GM21529 (cell line): ENCODE data around the gene IZUMO4.
"Not testable (repeated sequence)": the region's sequence is repeated elsewhere in the genome, so short reads cannot be mapped to it uniquely, and the experiment has no call there.

Experiments used
- ATAC-seq: cut with Tn5 transposase; IDR thresholded peaks from one replicate; pipeline ENCODE4 v1.9.1; 2021; ENCODE audit not compliant: unreplicated experiment

Gene IZUMO4

DNA sequence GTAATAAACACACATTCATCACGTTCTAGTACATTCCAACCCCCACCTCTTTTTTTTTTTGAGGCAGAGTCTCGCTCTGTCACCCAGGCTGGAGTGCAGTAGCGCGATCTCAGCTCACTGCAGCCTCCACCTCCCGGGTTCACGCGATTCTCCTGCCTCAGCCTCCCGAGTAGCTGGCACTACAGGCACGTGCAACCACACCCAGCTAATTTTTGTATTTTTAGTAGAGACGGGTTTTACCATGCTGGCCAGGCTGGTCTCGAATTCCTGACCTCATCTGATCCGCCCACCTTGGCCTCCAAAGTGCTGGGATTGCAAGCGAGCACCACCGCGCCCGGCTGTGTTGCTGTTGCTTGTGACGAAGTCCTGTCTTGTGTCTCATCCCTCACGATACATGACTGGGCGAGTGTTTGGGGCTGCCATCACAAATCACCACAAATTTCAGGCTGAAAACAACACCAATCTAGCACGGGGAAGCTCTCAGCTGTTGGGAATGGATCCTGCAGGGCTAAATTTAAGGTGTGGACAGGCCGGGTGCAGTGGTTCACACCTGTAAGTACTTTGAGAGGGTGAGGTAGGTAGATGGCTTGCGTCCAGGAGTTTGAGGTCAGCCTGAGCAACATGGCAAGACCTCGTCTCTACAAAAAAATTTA lies 16.3 kb upstream of the IZUMO4 start:
- ATAC-seq = no peak

- ATAC-seq = no peak
Observed at GRCh38 chr19:2081873-2082810, 14.6 kb upstream of the IZUMO4 start.

DNA sequence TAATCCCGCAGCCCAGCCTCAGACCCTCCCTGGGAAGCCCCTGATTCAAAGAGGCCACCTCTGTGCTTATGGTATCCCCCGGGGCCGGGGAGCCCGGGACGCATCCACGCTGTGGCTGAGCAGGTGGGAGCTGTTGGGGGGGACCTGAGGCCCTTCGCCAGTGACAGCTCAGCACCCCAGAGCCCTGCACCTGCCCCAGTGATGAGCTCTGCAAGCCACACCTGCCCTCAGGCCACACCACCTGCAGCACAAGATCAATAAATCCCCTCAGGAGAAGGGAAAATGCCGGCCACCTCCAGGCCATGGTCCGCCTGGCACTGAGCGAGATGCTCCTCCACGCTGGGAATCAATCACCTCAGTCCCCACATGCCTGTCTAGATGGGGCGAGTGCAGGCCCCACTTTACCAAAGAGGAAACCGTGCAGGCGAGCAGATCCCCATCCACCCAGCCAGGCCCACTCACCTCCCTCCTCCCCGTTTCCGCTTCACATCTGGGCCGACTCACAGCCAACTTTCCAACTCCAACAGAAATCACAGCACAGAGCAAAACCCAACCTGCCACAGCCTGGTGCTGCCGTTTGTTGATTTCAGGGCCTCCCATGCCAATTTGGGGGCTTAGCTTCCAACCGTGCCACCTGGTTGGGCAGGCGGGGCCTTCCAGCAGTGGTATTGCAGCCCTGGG lies 13.4 kb upstream of the IZUMO4 start:
- no peak for ATAC-seq

- peak; percentile 36 for ATAC-seq
Observed at GRCh38 chr19:2084993-2085720, 11.6 kb upstream of the IZUMO4 start.

GRCh38 chr19:2086695-2087620 lies 9.8 kb upstream of the IZUMO4 start:
- not testable (repeated sequence) for ATAC-seq

DNA sequence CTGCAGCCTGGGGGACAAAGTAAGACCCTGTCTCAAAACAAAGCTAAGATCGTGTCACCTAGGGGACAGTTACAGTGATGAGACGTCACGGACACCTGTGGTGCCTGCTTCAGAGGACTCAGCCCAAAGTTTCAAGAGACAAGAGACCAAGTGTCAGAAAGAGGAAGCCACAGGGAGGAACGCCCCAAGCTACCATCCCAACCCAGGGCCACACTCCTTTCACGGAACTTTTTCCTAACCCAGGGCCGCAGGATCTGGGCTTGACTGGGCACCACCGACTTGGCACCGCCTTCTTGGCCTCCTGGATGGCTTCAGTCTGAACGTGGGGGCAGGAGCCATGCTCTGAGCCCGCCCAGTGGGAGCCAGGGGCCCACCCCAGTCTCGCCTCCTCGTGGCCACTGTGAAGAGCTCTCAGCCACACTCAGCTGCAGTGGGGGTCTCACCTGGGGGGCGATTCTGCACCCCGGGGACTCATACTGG lies 9.1 kb upstream of the IZUMO4 start:
- ATAC-seq = no peak

GRCh38 chr19:2089001-2089711 lies 7.6 kb upstream of the IZUMO4 start:
- no peak for ATAC-seq

DNA sequence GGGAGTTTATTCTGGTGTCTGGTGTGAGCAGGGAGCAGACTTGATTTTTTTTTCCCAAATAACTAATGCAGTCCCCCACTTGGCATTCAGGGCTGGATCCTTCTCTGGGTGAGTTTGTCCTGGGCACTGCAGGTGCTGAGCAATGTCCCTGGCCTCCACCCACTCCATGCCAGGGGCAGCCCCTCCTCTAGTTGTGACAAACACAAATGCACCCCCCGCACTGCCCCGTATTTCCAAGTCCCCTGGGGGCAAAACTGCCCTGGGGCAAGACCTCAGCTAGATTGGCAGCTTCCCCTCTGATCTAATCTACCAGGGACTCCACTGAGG lies 7.0 kb upstream of the IZUMO4 start:
- ATAC-seq = peak; percentile 2

- not testable (repeated sequence) for ATAC-seq
Observed at GRCh38 chr19:2091926-2092525, 4.7 kb upstream of the IZUMO4 start.

GRCh38 chr19:2096034-2096479 lies 658 bp upstream of the IZUMO4 start, which contains the start of gene MOB3A:
MOB3A (minus strand) TSS chr19:2096326; CDS start chr19:2078560, 17,766 bp downstream.
- peak; percentile 23 for ATAC-seq

- no peak for ATAC-seq
Observed at GRCh38 chr19:2097203-2097885, 629 bp downstream of the IZUMO4 start.

DNA sequence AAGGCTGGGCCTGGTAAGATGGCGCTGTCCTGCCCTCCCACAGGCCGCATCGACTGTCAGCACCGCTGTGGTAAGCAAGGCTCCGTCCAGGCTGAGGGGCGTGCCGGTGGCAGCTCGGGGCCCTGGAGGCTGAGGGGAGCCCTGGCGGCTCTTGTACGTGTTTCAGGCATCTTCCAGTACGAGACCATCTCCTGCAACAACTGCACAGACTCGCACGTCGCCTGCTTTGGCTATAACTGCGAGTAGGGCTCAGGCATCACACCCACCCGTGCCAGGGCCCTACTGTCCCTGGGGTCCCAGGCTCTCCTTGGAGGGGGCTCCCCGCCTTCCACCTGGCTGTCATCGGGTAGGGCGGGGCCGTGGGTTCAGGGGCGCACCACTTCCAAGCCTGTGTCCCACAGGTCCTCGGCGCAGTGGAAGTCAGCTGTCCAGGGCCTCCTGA lies 1.2 kb downstream of the IZUMO4 start:
- no peak for ATAC-seq

DNA sequence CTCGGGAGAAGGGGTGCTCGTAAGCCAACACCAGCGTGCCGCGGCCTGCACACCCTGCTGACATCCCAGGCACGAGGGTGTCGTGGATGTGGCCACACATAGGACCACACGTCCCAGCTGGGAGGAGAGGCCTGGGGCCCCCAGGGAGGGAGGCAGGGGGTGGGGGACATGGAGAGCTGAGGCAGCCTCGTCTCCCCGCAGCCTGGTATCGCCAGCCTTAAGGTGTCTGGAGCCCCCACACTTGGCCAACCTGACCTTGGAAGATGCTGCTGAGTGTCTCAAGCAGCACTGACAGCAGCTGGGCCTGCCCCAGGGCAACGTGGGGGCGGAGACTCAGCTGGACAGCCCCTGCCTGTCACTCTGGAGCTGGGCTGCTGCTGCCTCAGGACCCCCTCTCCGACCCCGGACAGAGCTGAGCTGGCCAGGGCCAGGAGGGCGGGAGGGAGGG lies 2.4 kb downstream of the IZUMO4 start:
- ATAC-seq = no peak

DNA sequence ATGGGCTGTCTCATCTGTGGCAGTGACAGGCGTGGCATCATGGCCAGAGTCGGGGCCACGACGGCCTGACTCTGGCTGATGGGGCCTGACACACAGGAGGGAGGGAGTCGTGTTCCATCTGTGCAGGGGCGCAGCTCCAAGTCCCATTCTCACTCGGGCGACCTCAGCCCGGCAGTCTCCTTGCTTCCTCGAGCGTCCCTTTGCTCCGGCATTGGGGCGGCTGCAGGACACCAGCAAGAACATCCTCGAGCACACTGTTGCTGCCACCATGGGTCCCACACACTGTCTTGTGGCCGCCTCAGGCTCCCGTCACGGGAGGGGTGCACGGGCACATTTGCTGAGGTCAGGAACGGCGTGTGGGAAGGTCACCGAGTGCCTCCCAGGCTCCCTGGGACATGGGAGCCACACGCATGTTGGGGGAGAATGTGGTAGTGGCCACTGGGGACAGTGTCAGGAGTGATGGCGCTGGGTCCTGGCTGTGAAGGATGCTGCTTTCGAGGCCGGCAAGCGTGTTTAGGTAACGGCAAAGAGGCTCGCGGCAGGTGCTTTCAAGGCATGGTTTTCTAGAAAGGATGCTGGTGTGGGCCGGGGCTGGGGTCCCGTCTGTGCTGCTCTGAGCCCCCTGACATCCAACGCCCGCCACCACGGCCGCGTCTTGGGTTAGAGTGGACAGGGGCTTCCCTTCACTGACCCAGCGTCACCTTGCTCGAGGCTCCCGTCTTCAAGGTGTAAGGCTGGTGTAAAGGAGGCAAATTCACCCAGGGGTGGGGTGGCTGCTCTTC lies 3.4 kb downstream of the IZUMO4 start:
- no peak for ATAC-seq

DNA sequence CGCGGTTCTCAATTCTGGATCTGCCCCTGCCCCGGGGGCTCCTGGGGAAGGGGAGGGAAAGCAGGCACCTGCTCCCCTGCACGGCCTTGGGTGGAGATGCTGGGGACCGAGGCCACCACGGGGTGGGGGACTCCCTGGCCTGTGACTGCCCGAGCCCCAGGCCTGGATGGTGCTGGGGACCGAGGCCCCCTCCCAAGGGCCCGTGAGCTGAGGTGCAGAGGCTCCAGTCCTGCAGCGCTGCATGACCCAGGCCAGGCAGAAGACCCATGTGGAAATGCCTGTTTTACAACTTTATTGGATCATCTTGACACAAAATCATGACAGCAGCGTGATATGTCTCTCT lies 4.0 kb downstream of the IZUMO4 start:
- no peak for ATAC-seq

DNA sequence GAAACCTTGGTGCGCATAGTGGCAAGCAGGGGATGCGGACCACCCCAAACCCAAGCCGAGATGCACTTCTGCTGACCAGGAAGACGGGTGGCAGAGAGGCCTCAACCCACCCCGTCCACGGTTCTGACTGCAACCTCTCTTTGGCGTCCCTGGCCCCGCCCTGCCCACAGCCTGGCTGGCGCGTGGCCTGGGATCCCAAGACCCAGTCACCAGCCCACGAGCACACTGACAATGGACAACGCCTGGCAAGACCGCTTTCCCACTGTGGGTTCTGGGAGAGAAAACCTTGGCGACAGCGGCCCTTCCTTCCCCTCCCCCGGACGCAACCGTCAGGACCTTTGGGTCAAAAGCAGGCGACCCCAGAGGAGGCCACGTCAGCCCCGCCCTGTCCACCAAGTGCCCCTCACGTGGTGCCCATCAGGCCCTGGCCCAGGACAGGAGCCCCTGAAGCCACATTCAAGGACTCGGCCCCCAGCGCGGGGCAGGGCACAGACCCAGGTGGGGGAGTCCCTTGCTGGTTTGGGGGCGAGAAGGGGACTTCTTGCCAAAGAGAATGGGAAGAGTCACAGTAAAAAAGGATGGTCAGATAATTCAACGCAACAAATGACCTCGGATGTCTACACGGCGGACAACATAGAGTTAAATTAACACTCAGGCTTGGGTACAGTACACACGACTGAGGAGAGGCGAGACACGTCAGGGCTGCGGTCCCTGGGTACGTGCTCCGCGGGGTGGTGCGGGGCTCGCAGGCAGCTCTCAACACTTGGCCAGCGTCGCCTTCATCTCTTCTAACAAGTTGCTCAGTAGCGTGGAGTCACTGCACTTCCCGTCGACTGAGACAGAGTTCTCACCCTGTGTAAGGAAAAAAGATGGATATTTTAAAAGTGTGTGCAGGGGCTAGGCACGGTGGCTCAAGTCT lies 5.0 kb downstream of the IZUMO4 start:
- ATAC-seq = no peak
